ENCODE results near the gene ATP8A2.

- TF ChIP-seq CTCF (IDR thresholded peaks at IDR 0.05 in 4 of 5, conservative IDR thresholded peaks at IDR 0.05 in 1 of 5): no peak
- TF ChIP-seq POLR2A (IDR thresholded peaks at IDR 0.05): no peak
Measured at GRCh38 chr13:25915840-25916518, 544.2 kb downstream of the ATP8A2 start.
